Stimulated activated CD8-positive, alpha-beta memory T cell treated with anti-CD3 and anti-CD28 coated beads, Interleukin-15, amount 100 ng/mL, for 48 hours (primary cell): ENCODE data around the gene SORL1-AS1.

Experiments
- DNase-seq, 2 donors: peaks; one replicate each; pipeline ENCODE4 v3.0.0-alpha.2; 2020; ENCODE audit warnings: low read depth in 2 of 2

SORL1-AS1 gene

DNA sequence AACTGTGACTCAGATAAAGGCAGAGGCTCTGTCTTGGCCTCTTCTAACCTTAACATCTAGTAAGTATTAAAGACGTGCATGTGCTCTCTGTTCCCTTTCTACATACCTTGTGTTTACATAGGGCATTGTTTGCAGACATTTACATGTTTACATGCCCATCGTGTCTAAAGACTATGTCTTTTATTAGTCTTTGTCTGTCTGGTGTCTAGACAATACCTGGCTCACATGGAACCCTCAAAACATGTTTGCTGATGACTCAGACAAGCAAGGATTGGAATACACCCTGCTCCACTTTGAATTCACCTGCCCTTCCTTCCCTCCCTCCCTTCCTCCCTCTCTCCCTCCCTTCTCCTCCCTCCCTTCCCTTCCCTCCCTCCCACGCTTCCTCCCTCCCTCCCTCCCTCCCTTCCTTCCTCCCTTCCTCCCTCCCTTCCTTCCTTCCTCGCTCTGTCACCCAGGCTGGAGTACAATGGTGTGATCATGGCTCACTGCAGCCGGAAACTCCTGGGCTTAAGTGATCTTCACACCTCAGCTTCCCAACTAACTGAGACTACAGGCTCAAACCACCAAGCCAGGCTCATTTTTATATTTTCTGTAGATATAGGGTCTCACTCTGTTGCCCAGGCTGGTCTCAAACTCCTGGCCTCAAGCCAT lies 23.7 kb upstream of the SORL1-AS1 start:
- DNase-seq, result no peak

- no peak for DNase-seq
These were observed 21.9 kb upstream of the SORL1-AS1 start for GRCh38 chr11:121474680-121475079.

DNA sequence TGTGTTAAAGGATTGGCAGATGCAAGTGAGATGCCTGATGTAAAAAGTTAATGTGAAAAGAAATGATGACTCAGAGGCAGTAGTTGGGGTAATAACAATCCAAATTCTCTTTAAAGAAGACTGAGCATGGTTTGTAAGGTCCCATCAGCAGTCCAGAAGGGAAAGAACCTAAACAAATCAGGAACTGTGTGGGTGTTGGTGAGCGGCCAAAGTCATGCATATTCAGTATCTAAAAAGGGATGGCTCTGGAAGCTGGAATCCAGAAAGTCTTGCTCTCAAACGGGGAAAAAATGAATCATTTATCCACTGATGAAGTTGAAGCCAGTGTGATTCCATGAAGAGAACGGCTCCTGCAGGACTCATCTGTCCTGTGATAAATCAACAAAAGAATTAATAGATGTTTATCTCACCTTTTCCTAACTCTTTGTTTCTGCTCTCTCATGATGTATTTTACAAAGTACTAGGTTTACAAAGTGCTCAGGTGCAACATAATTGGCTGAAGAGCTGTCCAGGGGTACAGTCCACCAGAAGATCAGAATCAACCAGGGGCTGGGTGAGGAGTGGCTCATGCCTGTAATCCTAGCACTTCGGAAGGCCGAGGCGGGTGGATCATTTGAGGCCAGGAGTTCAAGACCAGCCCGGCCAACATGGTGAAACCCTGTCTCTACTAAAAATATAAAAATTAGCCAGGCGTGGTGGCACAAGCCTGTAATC lies 20.5 kb upstream of the SORL1-AS1 start:
- DNase-seq, result no peak

DNA sequence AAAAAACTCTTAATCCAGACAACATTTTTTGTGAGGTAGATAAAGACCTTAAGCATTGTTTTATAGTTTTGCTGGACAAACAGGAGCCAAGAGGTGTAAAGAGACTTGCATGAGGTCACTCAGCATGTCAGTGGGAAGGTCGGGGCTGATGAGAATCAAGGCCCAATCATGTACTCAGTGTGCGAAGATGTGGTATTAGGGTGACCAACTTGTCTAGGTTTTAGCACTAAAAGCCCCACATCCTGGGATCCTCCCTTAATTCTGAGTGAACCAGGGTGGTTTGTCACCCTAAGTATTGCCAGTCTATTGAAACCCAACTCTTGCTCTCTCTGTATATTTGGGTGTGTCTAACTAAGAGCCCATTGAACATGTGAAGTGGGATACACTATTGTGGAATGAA lies 19.5 kb upstream of the SORL1-AS1 start:
- no peak for DNase-seq

DNA sequence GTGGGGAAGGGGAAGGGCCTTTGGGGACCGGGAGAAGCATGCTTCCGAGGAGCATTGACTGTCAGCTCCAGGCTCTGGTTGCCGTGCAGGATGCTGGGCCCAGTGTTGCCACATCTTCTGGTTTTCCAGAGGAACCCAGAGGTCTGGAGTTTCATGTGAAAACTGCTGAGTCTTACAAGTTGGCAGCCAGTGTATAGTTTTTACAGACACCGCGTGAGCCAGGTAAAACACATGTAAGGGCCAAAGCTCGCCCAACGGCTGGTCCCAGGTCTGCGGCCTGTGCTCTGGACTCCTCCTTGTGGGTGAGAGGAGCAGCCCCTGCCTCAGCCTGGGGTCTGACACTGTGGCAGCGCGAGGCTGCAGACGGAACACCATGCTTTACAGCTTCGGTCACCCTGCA lies 18.4 kb upstream of the SORL1-AS1 start:
- DNase-seq, result no peak

- no peak for DNase-seq
These were observed 17.1 kb upstream of the SORL1-AS1 start for GRCh38 chr11:121469910-121470309.

DNA sequence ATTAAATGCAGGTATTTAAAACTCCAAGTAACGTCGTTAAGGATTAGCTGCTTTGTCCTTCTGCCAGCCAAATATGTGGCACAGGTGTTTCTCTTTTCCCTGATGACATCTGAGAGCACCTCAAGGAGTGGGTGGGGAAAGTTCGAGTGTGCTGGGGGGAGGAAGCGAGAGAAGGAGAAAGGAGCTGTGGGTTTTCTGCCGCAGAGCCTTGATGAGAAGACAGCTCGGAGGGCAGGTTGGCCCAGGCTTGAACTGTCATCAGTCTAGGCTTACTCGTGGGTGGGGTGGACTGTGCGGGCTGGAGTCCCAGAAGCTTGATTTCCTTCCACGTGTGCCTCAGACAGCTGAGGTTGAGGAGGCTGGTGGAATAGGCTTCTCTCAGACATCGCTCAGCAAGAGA lies 15.2 kb upstream of the SORL1-AS1 start:
- peak; percentile 75 to 78 for DNase-seq

GRCh38 chr11:121467471-121467870 lies 14.7 kb upstream of the SORL1-AS1 start:
- no peak for DNase-seq

- peak; percentile 31 to 50 for DNase-seq
These were observed 13.5 kb upstream of the SORL1-AS1 start for GRCh38 chr11:121466063-121466794.

DNA sequence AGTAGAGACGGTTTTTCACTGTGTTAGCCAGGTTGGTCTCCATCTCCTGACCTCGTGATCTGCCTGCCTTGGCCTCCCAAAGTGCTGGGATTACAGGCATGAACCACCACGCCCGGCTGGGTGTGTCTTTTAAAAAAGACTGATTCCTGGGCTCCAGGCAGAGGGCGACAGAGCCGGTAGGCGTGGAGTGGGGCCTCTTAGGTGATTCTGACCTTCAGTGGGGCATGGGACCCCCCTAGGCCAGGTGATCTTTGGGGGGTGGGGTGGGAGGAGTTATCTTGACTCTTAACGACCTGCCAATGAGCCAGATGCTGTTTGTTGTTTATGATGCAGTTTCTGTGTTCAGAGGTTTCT lies 12.9 kb upstream of the SORL1-AS1 start:
- DNase-seq, result no peak

DNA sequence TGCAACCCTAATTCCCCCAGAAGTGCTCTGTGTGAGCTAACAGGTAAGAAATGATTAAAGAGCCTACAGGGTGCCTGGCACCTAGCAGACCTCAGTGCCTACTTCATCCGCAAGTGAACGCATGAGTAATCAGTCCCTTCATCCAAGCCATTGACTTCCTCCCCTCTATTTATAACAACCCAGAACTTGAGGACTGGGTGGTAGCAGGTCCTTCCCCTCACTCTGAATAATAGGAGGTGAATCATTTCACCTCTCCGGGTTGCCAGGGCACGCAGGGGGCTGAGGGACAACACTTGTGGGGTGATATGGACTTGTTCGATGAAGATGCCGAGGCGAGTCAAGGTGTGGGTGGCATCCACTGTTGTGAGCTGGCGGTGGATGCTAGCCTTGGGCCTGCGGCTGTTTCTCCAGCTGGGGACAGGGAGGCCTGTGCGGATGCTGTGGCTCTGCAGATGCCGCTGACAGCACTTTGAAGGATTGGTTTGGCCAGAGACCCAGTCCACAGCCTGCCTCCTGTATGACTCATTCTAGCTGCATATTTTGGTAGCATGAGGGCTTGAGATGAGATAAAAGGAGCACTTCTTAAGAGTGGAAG lies 11.7 kb upstream of the SORL1-AS1 start:
- peak; percentile 77 to 89 for DNase-seq

- no peak for DNase-seq
These were observed 11.0 kb upstream of the SORL1-AS1 start for GRCh38 chr11:121463689-121464335.

DNA sequence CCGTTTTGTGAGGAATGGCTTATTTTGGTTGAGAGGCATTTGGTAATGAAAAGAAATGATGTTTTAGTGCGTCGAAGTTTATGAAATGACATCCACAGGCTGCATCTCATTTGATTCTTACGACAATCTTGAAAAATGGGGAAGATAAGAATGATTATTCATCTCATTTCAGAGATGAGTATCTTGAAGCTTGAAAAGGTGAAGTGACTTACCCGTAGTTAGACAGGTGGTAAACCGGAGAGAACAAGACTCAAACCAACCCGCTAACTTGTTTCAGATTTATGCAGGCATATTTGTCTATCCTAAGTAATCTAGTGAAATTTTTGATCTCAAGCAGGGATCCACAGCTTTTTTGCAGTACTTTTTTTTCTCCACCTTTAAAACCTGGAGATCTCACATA lies 9.1 kb upstream of the SORL1-AS1 start:
- no peak for DNase-seq

DNA sequence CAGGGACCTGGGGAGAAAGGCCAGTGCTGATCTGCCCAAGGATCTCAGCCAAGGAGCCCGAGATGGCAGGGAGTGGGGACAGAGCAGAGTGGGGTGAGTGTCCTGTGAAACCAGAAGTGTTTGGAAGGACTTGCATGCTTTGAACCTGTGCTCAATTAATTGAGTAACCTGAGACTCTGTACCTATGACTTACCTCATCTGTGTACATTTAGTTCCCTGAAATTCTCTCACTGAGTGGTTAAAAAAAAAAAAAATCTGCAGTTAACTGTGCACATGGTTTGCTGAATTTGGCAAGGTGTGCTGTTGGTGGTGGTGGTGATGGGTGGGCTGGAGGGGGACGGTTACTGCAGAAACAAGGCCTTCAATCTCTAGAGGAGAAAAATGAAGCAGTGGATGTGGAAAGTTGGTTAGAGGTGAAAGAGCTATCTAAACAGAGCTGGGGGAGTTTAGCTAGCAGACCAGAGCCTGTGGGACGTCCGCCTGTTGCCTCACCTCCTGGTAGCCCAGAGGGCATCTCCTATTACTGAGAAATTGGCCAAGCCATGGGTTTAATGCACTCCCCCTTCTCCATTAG lies 8.3 kb upstream of the SORL1-AS1 start:
- no peak for DNase-seq

DNA sequence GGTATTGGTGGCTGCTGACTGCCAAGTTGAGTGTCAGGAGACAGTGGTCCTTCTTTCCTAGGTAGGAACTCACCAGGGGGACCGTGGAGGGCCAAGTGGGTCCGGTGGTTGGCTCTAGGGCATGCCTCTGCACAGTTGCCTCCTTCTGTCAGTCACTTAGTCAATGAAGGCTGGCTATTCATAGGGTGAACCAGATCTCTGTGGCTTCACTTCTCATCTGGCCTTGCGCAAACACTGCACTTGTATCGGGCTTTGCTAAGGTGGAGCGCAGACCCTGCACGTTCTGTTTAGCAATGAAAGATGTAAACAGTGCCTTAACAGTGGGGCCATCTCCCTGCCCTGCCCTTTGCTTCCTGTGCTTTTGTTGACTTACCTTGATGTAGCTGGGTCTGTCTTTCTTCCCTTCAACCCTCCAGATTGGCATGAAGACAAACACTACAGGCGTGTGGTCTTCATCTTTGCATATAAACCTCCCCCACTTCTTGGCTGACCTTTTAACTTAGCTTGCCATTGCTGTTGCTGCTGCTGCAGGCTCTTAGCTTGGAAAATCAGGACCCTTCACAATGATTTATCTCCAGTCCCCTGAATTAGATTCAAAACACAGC lies 6.7 kb upstream of the SORL1-AS1 start:
- no peak for DNase-seq

- no peak for DNase-seq
These were observed 5.8 kb upstream of the SORL1-AS1 start for GRCh38 chr11:121458551-121458950.

GRCh38 chr11:121456816-121457431 lies 4.2 kb upstream of the SORL1-AS1 start:
- no peak for DNase-seq

GRCh38 chr11:121456151-121456550 lies 3.4 kb upstream of the SORL1-AS1 start:
- DNase-seq, result no peak

- no peak for DNase-seq
These were observed 2.3 kb upstream of the SORL1-AS1 start for GRCh38 chr11:121455115-121455514.

- DNase-seq, result no peak
These were observed 977 bp upstream of the SORL1-AS1 start for GRCh38 chr11:121453589-121454299.
